GM21825 (cell line): Measurements from ENCODE around the gene GPRC5C.

Experiments used
- ATAC-seq: cut with Tn5 transposase; IDR thresholded peaks from one replicate; pipeline ENCODE4 v1.9.1; 2021; ENCODE audit warnings: mild to moderate bottlenecking, moderate library complexity; ENCODE audit not compliant: unreplicated experiment

The GPRC5C gene

GRCh38 chr17:74432766-74433391 lies 991 bp downstream of the GPRC5C start:
- ATAC-seq = no peak

GRCh38 chr17:74433421-74434121 lies 1.7 kb downstream of the GPRC5C start:
- ATAC-seq = no peak

GRCh38 chr17:74435775-74436359 lies 4.0 kb downstream of the GPRC5C start:
- ATAC-seq = no peak

- ATAC-seq = no peak
Observed at GRCh38 chr17:74437702-74438101, 5.8 kb downstream of the GPRC5C start.

- no peak for ATAC-seq
Observed at GRCh38 chr17:74439691-74440567, 8.0 kb downstream of the GPRC5C start.

GRCh38 chr17:74441537-74441936 lies 9.6 kb downstream of the GPRC5C start:
- ATAC-seq = no peak

- ATAC-seq = no peak
Observed at GRCh38 chr17:74442291-74442669, 10.4 kb downstream of the GPRC5C start.

GRCh38 chr17:74442670-74443515 lies 11.0 kb downstream of the GPRC5C start:
- ATAC-seq = peak; percentile 46

GRCh38 chr17:74443516-74444296 lies 11.8 kb downstream of the GPRC5C start:
- no peak for ATAC-seq

- ATAC-seq = no peak
Observed at GRCh38 chr17:74444406-74444805, 12.5 kb downstream of the GPRC5C start.

GRCh38 chr17:74445158-74445557 lies 13.3 kb downstream of the GPRC5C start:
- ATAC-seq = no peak

- no peak for ATAC-seq
Observed at GRCh38 chr17:74446551-74447500, 14.9 kb downstream of the GPRC5C start.

GRCh38 chr17:74447628-74448159 lies 15.8 kb downstream of the GPRC5C start:
- no peak for ATAC-seq

- ATAC-seq = no peak
Observed at GRCh38 chr17:74448756-74449155, 16.9 kb downstream of the GPRC5C start.

GRCh38 chr17:74449306-74449705 lies 17.4 kb downstream of the GPRC5C start:
- ATAC-seq = no peak

- no peak for ATAC-seq
Observed at GRCh38 chr17:74449773-74450172, 17.9 kb downstream of the GPRC5C start.

GRCh38 chr17:74450231-74450630 lies 18.3 kb downstream of the GPRC5C start:
- no peak for ATAC-seq

GRCh38 chr17:74450925-74451403 lies 19.1 kb downstream of the GPRC5C start:
- ATAC-seq = no peak
